ENCODE data around the gene TNFSF12.

TNFSF12 gene

GRCh38 chr17:7549401-7550055, 670 bp downstream of the TNFSF12 start:
- no peak for DNase-seq

GRCh38 chr17:7550344-7550743, 1.5 kb downstream of the TNFSF12 start:
- no peak for DNase-seq

GRCh38 chr17:7551396-7551795, 2.5 kb downstream of the TNFSF12 start:
- DNase-seq = no peak

GRCh38 chr17:7552621-7553051, 3.8 kb downstream of the TNFSF12 start:
- no peak for DNase-seq

GRCh38 chr17:7553356-7553755, 4.5 kb downstream of the TNFSF12 start:
- DNase-seq = no peak

GRCh38 chr17:7555320-7555948, 6.6 kb downstream of the TNFSF12 start:
- no peak for DNase-seq

- DNase-seq = no peak
These were observed 7.8 kb downstream of the TNFSF12 start for GRCh38 chr17:7556627-7557026.

- DNase-seq = no peak
These were observed 8.4 kb downstream of the TNFSF12 start for GRCh38 chr17:7557147-7557764.

GRCh38 chr17:7557775-7558543, 9.1 kb downstream of the TNFSF12 start:
- DNase-seq = no peak

- DNase-seq = no peak
These were observed 9.9 kb downstream of the TNFSF12 start, which contains the start of gene TNFSF13 for GRCh38 chr17:7558544-7559319. Gene TNFSF13, plus strand, starts transcription at chr17:7558750. Its CDS starts 290 bp downstream, at chr17:7559040.

- no peak for DNase-seq
These were observed 10.7 kb downstream of the TNFSF12 start for GRCh38 chr17:7559320-7560171.

GRCh38 chr17:7560172-7561027, 11.5 kb downstream of the TNFSF12 start:
- no peak for DNase-seq

GRCh38 chr17:7561028-7561575, 12.2 kb downstream of the TNFSF12 start:
- DNase-seq = peak; percentile 5

GRCh38 chr17:7561589-7562207, 12.8 kb downstream of the TNFSF12 start, which contains the start of gene SENP3:
Gene SENP3, plus strand, starts transcription at chr17:7561919. Its CDS starts 1,158 bp downstream, at chr17:7563077.
- DNase-seq = no peak

GRCh38 chr17:7562208-7562605, 13.3 kb downstream of the TNFSF12 start:
- DNase-seq = no peak

GRCh38 chr17:7563115-7563869, 14.4 kb downstream of the TNFSF12 start:
- DNase-seq = no peak

GRCh38 chr17:7569571-7569970, 20.7 kb downstream of the TNFSF12 start:
- no peak for DNase-seq

- no peak for DNase-seq
These were observed 21.5 kb downstream of the TNFSF12 start for GRCh38 chr17:7570351-7570750.

- no peak for DNase-seq
These were observed 23.4 kb downstream of the TNFSF12 start for GRCh38 chr17:7572338-7572587.
